GM10847 (cell line): ENCODE results near the gene LTN1.

Experiments
- POLR2A ChIP-seq: IDR thresholded peaks from 2 replicates; pipeline ENCODE4 v1.6.1; 2011; ENCODE audit not compliant: insufficient read length; ENCODE audit errors: extremely low read depth

LTN1 gene

DNA sequence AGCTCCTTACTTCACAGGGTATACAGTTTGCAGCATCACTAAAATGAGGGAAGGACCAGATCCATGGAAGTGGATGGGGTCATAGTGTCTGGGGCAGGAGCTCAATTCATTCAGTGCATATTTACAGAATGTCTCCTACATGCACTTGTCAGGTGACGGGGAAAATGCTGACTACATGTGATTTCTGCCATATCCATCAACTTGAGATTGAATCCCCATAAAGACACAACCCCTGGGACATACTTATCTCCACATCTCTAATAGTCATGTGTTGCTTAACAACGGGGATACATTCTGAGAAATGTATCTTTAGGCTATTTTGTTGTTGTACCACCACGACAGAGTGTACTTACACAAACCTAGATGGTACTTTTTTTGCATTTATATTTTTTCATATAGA is 14.5 kb upstream of the LTN1 start:
- no peak for TF ChIP-seq POLR2A

DNA sequence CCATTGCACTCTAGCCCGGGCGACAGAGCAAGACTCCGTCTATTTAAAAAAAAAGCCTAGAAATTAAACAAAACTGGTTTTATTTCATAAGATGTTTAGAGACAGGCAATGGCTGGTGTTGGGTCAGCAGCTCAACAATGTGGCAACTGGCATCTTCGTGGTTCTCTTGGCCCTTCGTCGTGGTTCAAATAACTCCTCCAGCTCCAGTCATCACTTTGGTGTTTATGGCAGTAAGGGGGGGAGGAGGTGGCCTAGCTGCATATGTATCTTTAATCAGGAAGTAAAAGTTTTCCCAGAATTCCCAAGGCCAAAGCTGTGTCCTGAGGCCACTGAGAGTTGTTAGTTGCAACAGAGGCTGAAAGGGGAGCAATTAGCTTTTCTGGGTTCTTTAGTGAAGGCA is 13.0 kb upstream of the LTN1 start:
- TF ChIP-seq POLR2A, result no peak

DNA sequence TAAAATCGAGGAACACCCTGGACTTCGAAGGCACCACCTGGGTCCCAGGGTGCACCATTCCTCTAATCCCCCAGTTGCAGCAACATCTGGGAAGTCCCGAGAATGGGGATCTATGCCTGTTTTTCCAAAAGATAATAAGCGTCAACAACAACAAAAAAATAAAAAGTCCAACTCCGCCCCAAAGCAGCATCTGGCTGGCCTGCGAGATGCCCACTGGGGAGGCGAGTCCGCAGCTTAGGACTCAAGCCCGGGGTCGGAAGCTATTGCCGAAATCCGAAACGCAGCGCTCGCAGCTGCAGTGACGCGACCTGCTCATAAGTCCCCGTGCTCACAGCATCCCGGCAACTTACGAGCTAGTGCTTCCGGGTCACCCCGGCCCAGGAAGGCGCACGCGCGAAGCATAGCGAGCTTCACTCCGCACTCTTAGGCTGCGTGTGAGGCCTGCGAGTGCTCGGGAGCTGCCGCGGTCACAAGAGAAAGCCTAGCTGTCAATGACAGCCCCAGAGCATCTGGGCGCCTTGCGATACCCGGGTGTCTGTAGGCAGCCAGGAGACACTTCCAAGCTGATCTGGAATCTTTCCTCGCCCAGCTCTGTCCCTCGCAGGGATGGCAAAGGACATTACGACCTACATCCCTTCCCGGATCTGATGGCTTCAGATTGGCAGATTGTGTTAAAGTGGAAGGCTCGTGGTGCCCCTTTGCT is 9.9 kb upstream of the LTN1 start:
- TF ChIP-seq POLR2A, result peak; percentile 97

DNA sequence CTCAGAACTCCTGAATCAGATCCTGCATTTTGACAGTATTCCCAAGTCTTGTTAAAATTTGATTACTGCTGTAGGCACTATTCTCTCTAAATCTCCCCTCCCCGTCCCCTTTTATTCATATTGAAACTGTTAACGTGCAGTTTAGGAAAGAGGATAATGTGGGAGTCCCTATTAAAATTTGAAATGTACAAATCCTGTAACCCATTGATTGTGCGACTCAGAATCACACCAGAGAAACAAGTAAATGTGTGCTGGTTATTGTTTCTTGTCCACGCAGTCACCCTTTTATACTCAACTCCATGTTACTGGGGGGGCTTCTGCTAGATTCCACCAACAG is 584 bp upstream of the LTN1 start:
- TF ChIP-seq POLR2A, result no peak

DNA sequence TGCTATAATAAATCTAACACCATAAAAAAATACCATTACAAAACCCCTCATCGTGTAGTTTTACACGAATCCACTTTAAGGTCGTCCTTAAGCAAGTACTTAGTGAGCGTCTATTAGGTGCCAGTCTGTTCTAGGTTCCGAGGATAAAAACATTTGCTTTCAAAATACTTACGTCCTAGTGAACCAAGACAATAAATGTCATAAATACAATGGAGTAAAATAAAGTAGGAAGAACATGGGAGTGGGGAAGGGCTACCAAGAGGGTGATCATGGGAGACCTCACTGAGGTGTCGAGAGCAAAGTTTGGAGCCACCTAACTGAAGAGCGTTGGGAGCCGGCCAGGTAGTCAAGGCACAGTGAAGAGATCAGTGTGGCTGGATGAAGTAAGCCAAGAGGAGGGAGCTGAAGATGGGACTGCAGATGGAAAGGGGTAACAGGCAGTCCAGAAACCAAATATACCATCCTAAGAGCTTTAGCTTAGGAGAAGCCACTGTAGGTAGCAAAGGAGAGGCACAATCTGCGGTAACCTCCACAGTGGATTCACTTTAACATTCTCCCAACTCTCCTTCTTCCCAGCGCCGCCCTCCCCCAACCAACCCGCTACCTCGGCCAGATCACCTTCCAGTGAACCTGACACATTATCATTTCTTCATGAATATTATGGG is 684 bp downstream of the LTN1 start:
- TF ChIP-seq POLR2A, result no peak

DNA sequence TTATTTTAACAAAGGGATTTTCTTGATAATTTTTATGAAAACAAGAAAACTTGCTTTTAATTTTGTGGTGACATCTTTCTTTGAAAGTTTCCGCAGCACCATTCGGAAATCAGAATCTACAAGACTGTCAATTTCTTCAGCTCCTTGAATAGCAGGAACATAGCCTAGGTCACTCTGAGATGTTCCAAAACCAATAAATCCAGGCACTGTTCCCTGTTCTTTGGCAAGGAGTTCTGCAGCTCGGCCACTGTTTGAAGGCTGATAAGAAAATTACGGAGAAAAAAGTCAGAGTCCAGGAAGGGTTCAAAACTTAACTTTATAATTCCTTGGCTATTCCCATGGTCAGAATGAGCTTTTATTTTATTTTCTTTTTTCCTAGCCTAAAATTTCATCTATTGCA is 6.0 kb downstream of the LTN1 start:
- no peak for TF ChIP-seq POLR2A

DNA sequence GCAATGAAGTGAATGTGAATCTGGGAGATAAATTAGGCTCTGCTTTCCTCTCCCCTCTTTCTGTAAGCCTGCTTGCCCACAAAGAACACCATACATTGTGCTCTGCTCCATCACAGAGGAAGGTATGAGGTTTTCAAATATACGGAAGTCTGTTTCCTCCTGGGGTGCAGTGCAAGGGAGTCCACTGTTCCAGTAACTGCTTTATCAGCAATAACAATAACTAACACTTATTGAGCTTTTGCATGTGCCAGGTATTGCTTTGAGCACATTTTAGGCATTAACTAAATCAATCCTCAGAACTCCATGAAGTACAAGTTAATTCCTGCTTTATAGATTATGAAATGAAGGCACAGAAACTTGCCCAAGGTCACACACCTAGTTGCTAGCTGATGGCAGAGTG is 10.0 kb downstream of the LTN1 start:
- no peak for TF ChIP-seq POLR2A

DNA sequence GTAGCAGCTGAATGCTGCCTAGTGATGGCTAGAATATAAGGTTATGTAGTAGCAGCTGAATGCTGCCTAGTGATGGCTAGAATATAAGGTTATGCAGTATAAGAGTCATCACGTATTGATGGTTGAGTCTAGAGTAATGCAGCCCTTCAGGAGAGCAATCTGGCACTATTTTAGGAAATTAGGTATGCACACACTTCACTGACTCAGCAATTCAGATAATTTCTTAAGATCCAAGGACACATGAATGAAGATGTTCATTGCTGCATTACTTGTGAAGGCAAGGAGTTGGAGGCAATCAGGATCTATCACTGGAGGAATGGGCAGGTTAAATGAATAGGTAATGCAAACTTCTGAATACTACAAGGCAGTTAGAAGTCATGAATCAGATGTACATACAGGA is 13.6 kb downstream of the LTN1 start:
- TF ChIP-seq POLR2A, result no peak

DNA sequence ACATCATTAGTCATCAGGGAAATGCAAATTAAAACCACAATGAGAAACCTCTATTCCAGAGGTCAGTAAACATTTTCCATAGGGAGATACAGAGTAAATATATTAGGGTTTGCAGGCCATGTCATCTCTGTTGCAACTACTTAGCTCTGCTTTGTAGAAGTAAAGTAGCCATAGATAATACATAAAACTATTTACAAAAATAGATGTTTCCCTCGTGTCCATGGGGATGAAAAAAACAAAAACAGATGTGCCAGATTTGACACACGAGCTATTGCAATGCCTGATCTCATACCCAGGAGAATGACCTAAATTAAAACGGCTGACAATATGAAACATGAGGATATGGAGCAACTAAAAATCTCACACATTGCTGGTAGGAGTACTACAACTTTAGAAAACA is 17.3 kb downstream of the LTN1 start:
- TF ChIP-seq POLR2A, result no peak

DNA sequence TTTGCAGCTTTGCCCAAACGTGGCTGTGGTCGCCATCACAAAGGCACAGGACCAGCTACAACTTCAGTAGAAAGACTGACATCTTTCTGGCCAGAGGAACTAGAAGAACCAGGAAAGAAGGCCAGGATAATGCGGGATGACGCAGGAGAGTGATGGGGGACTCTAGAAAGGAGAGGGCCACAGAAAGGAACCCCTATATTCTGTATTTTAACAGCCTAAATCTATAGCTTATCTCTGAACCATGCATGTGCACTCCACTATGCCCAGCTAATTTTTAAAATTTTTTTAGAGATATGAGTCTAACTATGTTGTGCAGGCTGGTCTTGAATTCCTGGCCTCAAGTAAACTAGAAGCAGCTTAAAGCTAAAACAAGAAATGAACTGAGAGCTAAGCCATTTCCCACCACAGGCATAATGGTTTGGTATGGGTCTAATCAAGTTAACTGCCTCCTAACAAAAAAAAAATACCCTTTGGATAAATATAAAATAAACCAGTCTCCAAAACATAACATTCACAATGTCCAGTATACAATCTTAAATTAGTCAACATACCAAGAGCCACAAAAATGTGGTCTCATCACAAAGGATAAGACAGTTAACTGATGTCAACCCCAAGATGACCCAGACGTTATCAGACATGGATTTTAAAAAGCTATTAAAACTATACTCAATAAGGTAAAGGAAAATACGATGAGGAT is 18.0 kb downstream of the LTN1 start:
- no peak for TF ChIP-seq POLR2A

DNA sequence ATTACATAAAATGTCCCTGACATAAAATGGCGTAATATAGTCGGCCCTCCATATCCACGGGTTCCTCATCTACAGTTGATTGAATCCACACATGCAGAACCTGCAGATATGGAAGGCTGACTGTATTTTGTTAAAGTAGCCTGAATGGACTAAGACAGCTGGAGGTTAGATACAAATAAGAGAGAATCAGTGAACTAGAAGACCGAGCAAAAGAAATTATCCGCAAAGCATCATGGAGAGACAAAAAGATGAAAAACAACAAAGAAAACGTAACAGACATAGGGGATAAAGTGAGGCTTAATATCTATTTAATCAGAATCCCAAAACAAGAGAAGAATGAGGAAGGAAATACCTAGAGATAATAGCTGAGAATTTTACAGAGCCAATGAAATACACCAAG is 20.3 kb downstream of the LTN1 start:
- TF ChIP-seq POLR2A, result no peak

DNA sequence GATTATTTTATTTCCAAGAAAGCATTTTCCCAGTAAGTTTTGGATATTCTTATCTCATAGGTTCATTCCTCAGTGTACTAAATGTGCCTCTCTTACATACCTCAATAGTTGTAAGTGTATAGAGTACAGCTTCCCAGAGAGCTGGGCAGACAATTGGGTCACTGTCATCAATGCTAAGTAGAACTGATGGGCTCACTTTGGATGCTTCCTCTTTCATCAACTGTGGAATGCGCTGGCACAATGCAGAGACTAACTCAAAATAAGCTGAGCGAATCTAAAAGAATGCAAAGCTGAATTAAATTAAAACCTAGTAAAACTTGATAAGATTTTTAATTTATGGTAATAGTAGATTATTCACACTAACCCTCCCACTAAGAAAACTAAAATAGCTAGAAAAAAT is 21.5 kb downstream of the LTN1 start:
- TF ChIP-seq POLR2A, result no peak

DNA sequence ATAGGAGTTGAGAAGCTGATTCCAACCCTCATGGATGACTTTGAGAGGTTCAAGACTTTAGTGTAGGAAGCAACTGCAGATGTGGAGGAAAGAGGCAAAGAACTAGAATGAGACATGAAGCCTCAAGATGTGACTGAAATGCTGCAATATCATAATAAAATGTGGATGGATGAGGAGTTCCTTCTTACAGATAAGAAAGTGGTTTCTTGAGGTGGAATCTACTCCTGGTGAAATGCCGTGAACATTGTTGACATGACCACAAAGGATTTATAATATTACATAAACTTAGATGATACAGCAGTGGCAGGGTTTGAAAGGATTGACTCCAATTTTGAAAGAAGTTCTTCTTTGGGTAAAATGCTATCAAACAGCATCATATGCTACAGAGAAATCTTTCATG is 28.8 kb downstream of the LTN1 start:
- no peak for TF ChIP-seq POLR2A

DNA sequence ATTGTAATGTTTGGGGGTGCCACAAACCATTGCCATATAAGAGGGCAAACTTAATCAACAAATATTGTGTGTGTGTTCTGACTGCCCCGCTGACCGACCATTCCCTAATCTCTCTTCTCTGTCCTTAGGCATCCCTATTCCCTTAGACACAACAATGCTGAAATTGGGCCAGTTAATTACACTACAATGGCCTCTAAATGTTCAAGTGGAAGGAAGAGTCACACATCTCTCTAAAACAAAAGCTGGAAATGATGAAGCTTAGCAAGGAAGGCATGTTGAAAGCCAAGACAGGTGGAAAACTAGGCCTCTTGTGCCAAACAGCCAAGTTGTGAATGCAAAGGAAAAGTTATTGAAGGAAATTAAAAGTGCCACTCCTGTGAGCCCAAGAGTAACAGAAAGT is 30.2 kb downstream of the LTN1 start:
- TF ChIP-seq POLR2A, result no peak

DNA sequence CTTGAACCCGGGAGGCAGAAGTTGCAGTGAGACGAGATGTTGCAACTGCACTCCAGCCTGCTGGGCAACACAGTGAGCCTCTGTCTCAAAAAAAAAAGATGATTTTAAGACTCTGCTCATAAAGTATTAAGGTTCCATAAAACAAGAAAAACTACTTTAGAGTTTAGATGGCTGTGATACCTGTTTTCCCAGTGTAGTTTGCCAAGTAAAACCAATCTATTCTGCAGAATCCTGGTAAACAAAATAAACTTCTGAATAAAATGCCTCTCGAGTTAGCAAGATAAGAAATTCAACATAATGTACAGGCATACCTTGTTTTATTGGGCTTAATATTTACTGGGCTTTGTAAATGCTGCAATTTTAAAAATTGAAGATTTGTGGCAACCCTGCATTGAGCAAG is 30.8 kb downstream of the LTN1 start:
- no peak for TF ChIP-seq POLR2A

DNA sequence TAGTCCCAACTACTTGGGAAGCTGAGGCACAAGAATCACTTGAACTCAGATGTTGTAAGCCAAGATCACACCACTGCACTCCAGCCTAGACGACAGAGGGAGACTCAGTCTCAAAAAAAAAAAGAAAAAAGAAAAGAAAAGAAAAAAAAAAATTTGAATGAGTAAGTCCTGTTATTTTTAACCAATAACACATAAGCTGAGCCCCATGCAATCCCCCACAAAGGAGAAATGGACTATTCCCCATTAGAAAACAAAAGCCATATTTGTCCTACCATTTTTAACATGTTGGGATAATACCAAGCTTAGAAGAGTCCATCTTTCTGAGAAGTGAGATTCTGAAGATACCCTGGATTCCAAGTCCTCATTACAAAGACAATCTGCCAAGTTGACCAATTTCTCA is 32.4 kb downstream of the LTN1 start:
- no peak for TF ChIP-seq POLR2A
